Suppressor macrophage treated with lipopolysaccharide for 4 hours (primary cell): ENCODE measurements around the gene BCAS3.

Experiments
- DNase-seq: peaks from one replicate; pipeline ENCODE4 v3.0.0-alpha.2; 2020

The BCAS3 gene

DNA sequence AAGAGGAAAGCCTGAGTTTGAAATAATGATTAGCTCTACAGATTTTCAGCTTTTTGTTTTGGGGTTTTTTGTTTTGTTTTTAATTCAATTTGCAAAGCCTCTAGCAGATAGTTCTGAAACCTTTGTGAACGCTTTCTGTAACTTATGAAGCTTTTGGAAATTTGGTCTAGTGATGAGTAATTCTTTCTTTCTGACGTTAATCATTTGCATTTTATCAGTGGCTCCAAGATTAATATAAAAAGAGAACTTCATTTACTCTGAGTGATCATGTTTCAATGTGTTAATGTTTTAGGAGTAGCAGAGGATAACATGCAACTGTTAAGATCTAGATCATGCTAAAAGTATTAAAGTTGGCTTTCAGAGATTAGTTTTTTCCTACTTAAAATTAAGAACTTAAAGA is 561.7 kb downstream of the BCAS3 start:
- DNase-seq, result no peak

DNA sequence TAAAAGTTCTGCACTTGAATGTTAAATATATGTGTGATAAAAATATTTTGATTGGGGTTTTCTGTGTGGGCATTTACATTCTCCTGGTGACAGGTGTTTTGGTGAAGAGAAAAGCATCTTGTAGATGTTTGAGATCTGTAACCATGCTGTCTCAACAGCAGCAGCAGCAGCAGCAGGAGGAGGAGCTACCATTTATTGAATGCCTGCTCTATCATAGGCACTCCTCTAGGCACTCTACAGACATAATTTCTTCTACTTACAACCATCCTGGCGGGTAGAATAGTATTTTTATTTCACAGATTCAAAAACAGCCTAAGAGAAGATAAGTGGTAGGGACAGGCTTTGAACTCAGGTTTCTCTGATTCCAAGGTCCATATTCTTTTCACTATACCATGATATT is 562.3 kb downstream of the BCAS3 start:
- DNase-seq, result no peak

- no peak for DNase-seq
Observed at GRCh38 chr17:61240851-61241468, 563.3 kb downstream of the BCAS3 start.

DNA sequence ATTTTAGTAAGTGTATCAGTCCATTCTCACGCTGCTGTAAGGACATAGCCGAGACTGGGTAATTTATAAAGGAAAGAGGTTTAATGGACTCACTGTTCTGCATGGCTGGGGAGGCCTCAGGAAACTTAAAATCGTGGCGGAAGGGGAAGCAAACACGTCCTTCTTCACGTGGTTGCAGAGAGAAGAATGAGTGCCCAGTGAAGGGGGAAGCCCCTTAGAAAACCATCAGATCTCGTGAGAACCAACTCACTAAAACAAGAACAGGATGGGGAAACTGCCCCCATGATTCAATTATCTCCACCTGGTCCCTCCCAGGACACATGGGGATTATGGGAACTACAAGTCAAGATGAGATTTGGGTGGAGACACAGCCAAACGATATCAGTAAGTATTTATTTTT is 567.3 kb downstream of the BCAS3 start:
- peak; percentile 12 for DNase-seq

DNA sequence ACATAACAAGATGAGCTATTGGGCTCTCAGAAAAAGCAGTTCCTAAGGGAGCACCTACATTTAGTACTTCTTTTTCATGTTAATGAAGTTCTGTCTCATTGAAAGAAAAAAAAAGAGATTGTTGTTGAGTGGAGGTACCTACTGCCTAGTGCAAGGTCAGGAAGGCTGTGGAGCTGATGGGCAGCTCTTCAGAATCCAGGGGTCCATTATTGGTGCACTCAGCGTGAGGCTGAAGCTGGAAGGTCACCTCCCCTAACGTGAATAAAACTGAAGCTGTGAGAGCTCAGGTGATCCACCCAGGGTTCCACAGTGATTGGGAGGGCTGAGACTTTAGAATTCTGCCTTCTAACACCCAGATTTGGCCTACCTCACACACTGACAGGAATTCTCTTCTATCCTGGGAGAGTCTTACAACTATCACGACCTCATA is 568.1 kb downstream of the BCAS3 start:
- no peak for DNase-seq

- no peak for DNase-seq
Observed at GRCh38 chr17:61247439-61247838, 569.8 kb downstream of the BCAS3 start.

GRCh38 chr17:61248399-61248798 is 570.7 kb downstream of the BCAS3 start:
- DNase-seq, result peak; percentile 32

DNA sequence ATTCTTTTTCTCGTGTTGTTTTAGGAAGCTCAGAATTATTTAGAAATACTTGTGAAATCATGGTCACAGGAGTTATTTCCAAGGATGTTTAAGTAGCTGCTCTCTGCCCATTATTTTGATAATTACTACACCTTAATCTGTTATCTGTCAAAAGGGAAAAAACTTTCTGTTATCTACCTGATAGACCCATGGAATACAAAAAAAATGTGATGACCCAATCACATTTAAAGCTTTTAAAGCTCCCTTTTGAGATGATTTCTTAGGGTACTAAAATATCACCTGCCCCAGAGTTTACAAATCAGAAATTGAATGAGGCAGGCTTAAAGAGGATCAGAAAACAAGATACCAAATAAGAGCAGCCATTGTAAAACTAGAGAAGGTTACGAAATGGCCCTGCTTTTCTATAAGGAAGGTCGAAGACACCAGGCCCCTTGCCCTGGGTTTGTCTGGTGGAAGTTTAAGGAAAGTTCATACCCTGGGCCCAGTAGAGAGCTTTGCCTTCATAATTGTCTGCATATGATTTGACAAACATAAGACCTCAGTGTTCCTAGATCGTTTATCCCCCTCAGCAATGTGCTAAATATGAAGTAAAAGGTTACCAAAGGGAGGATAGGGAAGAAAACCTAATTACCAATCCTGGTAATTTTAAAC is 572.1 kb downstream of the BCAS3 start:
- DNase-seq, result no peak

DNA sequence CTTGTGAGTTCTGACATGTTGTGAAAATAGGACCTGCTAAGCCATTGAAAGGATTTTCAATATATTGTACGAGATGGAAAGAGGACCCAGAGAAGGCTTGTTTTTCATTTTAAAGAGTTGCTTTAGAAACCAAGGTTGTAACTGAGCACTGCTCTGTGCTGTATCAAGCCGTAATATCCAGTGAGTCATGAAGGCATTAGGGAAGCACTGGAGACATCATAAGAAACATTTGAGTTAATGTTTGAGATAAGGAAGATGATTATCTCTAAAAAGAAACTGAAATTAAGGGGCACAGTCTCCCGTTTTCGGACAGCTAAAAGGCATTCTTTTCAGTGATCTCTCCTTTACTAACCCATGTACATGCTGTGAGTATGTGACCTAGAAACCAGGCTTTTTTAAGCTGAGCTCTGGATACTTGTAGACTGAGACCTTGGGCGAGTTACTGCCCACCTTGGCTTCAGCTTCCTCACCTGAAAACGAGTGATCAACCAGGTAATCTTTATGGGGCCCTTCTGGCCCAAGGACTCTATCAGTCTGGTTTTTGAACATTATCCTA is 572.8 kb downstream of the BCAS3 start:
- DNase-seq, result peak; percentile 59

DNA sequence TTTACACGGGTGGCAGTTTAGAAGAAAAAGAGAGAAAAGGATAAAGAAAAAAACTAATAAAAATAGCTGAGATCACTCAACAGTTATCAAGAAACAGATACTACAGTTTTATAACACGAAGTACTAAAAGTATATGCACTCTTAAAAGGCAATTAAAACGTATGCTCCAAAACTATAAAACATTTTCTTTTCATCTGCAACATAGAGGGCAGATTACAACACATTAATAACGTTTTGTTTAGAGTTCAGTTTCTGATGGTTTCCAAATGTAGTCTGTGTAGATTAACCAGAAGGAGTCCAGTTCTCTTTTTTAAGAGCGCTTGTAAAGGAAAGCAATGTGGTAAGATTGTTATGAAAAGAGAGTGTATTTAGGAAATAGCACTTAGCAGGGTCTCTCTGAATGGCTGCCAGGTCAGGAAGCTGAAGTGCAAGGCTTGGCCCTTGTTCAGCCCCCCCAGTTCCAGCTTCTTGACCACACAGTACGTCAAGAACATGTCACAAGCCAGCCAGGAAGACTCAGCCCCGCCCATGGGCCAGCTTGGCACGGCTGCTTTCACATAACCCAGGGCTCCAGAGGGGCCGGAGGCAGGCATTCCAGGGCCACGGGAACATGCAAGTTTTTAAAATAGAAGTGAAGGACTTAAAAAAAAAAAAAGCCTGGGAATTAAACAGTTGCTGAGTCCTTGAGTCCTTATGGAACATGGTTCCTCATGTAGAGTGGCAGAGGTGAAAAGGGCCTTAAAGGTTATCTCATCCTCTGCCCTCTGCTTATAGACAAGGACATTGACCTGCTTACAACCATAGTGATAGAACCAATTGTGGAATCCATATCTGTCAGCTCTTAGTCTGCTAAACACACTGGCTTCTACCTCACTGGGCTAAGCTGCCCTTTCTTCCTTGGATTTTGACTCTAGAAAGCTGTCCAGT is 574.6 kb downstream of the BCAS3 start:
- peak; percentile 89 for DNase-seq

DNA sequence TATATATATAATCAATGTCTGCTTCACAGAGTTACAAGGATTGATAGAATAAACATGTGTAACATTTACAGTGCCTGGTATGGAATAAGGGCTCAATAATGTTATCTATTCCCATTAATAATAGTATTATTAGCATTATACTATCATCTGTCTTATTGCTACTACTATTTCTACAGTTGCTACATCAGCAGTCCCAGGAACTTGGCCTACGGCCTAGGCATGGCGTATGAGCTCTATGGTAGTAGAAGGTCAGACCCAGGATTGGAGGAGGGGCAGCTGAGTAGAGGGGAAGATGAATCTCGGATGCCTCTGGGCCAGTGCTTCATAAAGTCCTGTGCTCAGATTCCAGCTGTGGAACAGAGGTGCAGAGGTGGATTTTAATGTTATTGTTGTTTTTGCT is 575.7 kb downstream of the BCAS3 start:
- DNase-seq, result no peak

- DNase-seq, result no peak
Observed at GRCh38 chr17:61253937-61254574, 576.4 kb downstream of the BCAS3 start.

- DNase-seq, result no peak
Observed at GRCh38 chr17:61254904-61255303, 577.3 kb downstream of the BCAS3 start.

- DNase-seq, result no peak
Observed at GRCh38 chr17:61255647-61256046, 578.0 kb downstream of the BCAS3 start.

GRCh38 chr17:61259360-61259759 is 581.7 kb downstream of the BCAS3 start:
- no peak for DNase-seq

- DNase-seq, result no peak
Observed at GRCh38 chr17:61260071-61260797, 582.6 kb downstream of the BCAS3 start.

GRCh38 chr17:61261001-61261637 is 583.5 kb downstream of the BCAS3 start:
- DNase-seq, result no peak

- DNase-seq, result no peak
Observed at GRCh38 chr17:61265397-61265796, 587.7 kb downstream of the BCAS3 start.

GRCh38 chr17:61267847-61268246 is 590.2 kb downstream of the BCAS3 start:
- DNase-seq, result no peak

DNA sequence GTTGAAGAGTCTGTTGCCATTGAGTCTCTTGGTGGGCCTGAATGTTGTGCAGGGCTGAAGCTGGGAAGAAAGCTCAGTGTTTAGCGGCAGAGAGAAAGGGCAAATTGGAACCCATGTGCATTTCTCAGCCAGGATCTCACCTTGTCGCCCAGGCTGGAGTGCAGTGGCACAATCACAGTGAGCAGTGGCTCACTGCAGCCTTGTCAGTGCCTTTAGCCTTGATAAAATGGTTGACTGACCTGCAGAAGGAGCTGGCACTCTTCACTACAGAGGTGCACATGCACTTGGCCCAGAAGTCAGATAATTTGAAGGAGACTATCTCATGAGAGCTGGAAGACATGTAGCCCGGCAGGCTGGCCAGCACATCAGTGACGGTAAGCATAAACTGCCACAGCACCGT is 597.7 kb downstream of the BCAS3 start:
- no peak for DNase-seq

DNA sequence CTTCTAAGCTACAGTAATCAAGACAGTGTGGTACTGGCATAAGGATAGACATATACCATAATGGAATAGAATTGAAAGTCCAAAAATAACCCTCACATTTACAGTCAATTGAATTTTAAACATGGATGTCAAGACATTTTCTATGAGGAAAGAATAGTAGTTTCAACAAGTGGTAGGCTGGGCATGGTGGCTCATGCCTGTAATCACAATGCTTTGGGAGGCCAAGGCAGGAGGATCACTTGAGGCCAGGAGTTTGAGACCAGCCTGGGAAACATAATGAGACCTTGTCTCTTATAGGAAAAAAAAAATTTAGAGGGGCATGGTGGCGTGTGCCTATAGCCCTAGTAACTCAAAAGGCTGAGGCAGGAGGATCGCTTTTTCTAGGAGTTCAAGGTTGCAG is 599.2 kb downstream of the BCAS3 start:
- DNase-seq, result no peak
